ENCODE results near the gene RBBP8NL. TPM values are rescaled to one million over a fixed set of nuclear protein-coding genes. Genes with fewer than 3 reads are reported as not detected.

RBBP8NL gene
- polyA plus RNA-seq, 1 donor: 1.3 TPM

- DNase-seq: no peak
Observed at GRCh38 chr20:62408640-62409039, 18.7 kb downstream of the RBBP8NL start.

GRCh38 chr20:62408055-62408454 lies 19.3 kb downstream of the RBBP8NL start:
- DNase-seq: no peak

- DNase-seq: peak; percentile 88
Observed at GRCh38 chr20:62407221-62407992, 19.9 kb downstream of the RBBP8NL start, which contains the start of gene CABLES2. Gene CABLES2, minus strand, starts transcription at chr20:62407285. Its CDS starts 9 bp downstream, at chr20:62407276.

GRCh38 chr20:62406635-62407176 lies 20.6 kb downstream of the RBBP8NL start:
- no peak for DNase-seq

GRCh38 chr20:62405981-62406513 lies 21.3 kb downstream of the RBBP8NL start:
- DNase-seq: no peak

- DNase-seq: no peak
Observed at GRCh38 chr20:62405108-62405980, 22.0 kb downstream of the RBBP8NL start.

GRCh38 chr20:62404761-62405107 lies 22.6 kb downstream of the RBBP8NL start:
- DNase-seq: no peak

GRCh38 chr20:62404112-62404665 lies 23.1 kb downstream of the RBBP8NL start:
- DNase-seq: no peak

GRCh38 chr20:62403331-62403730 lies 24.0 kb downstream of the RBBP8NL start:
- DNase-seq: no peak

- DNase-seq: no peak
Observed at GRCh38 chr20:62402456-62403150, 24.7 kb downstream of the RBBP8NL start.

- DNase-seq: no peak
Observed at GRCh38 chr20:62401331-62401779, 26.0 kb downstream of the RBBP8NL start.

- no peak for DNase-seq
Observed at GRCh38 chr20:62400541-62400940, 26.8 kb downstream of the RBBP8NL start.

GRCh38 chr20:62400021-62400420 lies 27.3 kb downstream of the RBBP8NL start:
- no peak for DNase-seq

- DNase-seq: no peak
Observed at GRCh38 chr20:62398120-62398821, 29.1 kb downstream of the RBBP8NL start.

- DNase-seq: no peak
Observed at GRCh38 chr20:62396367-62397239, 30.7 kb downstream of the RBBP8NL start.

GRCh38 chr20:62395311-62396242 lies 31.8 kb downstream of the RBBP8NL start:
- DNase-seq: no peak

- DNase-seq: no peak
Observed at GRCh38 chr20:62394248-62395245, 32.8 kb downstream of the RBBP8NL start.
